ELR (cell line): Measurements from ENCODE around the gene INTS4.
"Not testable (repeated sequence)": the region's sequence is repeated elsewhere in the genome, so short reads cannot be mapped to it uniquely, and the experiment has no call there.

Experiments
- DNase-seq: peaks from one replicate; pipeline ENCODE4 v3.0.0-alpha.2; 2015; ENCODE audit warnings: low read depth

The INTS4 gene

GRCh38 chr11:77958583-77959177 lies 35.8 kb downstream of the INTS4 start:
- not testable (repeated sequence) for DNase-seq

- peak; percentile 61 for DNase-seq
Observed at GRCh38 chr11:77943296-77943695, 51.2 kb downstream of the INTS4 start.

GRCh38 chr11:77942465-77942864 lies 52.0 kb downstream of the INTS4 start:
- DNase-seq = peak; percentile 17

- DNase-seq = not testable (repeated sequence)
Observed at GRCh38 chr11:77933596-77933995, 60.9 kb downstream of the INTS4 start.

DNA sequence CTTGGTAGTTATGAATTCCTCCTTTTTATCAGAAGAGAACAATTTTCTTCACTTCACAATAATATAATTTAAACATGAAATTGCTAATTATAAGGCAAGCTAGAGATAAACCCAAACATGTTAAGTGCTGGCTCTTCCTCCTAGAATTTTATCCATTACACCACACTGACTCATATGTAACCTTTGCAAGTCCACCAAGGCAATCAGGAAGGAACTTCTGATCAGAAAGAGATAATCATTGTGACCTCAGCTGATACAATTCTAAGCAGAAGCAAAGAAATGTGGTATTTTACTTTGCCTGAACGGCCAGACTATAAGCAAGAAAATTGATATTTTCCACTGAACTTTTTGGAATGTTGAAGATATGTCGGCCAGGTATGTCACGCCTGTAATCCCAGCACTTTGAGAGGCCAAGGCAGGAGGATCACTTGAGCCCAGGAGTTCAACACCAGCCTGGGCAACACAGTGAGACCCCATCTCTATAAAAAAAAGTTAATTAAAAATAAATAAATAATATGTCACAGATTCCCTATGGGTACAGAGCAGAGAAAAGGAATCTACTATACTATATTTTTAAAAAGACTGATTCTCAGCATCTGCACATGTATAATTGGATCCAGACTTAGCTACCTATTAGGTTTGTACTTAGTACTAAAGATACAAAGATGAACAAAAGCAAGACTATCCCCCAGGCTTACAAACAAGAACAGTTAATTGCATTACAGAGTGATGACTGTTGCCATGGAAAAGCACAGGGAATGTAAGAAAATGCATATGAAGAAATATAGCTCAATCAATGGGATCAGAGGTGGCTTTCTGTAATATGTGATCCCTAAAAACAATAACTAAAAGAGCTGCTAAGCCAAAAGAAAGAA lies 63.9 kb downstream of the INTS4 start:
- peak; percentile 69 for DNase-seq

DNA sequence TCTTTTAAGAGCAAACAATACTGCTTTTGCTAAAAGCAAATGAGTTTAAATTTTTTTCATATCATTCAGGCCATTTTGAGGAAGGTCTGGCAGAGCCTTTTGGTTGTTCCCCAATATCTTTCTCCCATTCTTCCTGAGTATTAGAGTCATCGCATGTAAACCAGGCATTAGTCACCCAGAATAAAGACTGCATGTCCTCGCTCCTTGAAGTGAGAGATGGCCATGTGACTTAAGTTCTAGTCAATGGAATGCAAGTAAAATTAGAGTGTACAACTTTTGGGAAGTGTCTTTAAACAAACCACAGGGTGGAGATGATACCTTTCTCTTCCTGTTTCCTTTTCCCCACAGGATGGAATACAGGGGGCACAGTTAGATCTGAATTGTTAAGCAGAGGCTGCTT lies 76.8 kb downstream of the INTS4 start:
- not testable (repeated sequence) for DNase-seq

DNA sequence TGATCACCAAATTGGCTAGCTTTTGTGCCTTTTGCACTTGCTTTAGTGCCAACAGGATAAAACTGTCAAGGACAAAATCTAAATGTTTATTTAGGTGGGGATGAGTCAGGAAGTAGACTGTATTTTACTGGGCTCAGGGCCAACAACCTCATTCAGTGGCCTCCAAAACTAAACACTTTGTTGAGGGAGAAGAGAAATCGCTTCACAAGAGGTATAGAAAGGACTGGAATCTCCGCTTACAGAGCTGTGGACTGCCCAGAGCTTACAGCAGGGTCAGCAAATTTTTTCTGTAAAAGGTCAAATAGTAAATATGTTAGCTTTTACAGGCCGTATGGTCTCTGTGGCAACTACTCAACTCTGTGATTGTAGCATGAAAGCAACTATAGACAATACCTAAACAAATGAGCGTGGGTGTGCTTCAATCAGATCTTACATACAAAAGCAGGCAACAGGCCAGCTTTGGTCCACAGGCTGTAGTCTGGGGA lies 80.1 kb downstream of the INTS4 start:
- DNase-seq = peak; percentile 86

DNA sequence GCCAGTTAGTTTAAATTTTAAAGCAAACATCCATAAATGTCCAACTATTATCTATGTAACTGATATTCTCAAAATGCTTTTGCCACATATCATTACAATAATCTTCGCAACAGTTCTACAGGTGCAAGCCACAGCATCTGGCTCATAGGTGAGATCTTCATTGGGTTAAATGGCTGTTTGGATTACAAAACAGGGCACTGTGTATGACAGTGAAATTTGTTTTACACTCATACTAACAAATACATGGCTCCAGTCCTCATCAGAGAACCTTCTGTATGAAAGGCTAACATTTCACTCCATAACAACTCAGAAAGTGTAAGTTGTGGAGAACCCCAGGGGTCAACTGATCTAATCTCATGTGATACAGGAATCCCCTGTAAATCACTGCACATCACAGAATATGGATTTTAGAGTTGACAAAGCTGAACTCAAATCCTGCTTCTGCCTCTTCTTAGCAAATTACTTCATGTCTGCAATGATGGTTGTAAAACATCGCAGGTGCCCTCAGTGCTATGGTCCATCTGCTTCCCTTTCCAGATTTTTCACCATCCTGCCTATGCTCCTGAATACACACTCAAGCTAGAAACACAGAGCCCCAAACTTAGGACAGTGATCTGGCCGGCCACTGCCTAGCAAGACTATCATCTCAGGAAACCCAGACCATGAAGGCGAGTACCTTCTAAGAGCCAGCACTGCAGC lies 80.7 kb downstream of the INTS4 start:
- peak; percentile 5 for DNase-seq

DNA sequence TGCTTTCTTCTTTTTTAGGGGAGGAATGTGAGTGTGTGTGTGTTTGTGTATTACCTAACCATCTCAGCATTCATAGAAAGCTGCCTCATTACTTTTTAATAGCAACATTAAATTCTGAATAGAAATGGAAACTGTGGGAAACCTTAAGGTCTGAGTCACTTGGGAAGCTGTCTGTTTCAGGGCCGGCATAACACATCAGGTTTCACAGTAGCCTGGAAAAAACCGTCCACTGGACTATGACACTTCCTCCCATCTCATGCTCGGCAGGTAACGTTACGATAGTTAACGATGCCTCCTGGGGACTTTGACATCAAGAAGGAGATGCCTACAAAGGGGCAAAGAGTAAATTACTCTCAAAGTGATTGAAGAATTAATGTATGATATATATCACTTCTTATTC lies 83.6 kb downstream of the INTS4 start:
- DNase-seq = peak; percentile 15

GRCh38 chr11:77909277-77909676 lies 85.2 kb downstream of the INTS4 start:
- DNase-seq = no peak

DNA sequence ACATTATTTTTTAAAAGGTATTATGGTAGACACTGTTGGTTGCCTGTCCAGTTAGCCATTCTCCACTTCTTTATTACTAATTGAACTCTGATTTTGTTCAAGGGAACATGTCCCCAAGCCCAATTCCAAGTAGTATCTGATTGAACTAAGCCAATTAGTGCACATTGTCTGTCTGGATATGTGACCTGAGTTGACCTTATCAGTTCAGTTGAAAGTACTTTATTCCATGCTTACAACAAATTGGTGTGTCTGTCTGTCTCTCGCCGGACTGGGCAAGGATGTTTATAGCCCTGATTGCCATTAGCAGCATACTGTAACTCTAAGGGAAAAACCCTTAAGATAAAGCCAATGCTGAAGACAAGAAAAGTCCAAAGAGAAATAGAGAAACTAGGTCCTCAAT lies 85.6 kb downstream of the INTS4 start:
- DNase-seq = no peak

DNA sequence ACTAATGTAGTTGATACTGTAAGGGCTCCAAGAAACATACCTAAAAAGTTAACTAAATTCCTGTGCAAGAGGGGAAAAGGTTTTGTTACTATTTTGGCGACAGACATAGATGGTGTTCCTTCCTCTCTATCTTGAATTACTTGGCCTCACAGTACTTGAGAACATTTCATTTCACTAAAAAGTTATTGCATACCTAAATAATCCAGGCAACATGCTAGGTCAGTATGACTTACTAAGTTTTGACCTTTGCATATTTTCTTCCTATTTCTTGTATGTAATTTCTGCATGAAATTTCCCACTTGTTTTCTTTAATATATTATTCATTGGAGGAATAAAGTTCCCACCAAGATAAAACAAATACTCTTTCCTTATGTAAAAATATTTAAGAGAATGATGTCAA lies 99.5 kb downstream of the INTS4 start:
- not testable (repeated sequence) for DNase-seq

- not testable (repeated sequence) for DNase-seq
Observed at GRCh38 chr11:77891703-77892102, 102.8 kb downstream of the INTS4 start.

DNA sequence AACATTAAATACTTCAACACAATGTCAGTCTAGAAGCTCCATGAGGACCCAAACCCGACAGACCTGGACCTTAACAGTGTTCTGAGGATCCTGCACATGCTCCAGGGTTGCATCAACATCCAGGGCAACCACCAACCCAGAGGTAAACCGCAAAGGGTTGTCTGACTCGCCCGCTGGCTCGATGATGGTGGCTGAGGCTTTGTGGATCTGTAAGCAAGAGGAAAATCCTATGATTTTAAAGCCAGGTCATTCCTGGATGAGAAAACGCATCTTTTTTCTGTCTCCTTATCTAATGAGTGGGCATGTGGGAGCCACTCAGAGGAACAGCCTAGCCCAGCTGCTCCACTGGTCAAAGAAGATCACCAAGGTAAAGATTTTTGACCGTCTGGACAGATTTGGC lies 103.2 kb downstream of the INTS4 start:
- peak; percentile 30 for DNase-seq

- DNase-seq = peak; percentile 16
Observed at GRCh38 chr11:77890619-77891056, 103.8 kb downstream of the INTS4 start.

DNA sequence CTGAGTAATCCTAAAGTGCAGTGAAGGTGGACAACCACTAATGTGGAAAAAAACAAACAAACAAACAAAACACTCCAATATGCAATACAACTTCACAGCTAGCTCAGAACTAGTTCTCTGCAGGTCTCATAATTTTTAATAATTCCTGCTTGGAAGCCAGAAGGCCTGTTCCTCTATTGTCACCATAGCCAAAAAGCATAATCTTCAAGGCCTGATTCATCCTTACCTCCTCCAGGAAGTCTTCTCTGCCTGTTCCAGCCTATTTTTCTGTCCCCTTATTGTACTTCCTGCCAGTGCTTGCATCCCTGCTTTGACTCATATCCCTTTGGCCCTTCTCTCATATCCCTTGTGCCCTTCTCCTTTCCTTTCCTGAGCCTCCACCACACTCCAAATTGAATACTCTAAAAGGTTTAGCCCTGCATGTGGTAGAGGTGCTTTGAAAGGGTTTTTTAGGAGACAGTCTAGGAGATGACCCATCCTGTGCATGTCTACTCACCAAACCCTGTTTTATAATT lies 104.3 kb downstream of the INTS4 start:
- peak; percentile 19 for DNase-seq

GRCh38 chr11:77889045-77889444 lies 105.4 kb downstream of the INTS4 start:
- DNase-seq = not testable (repeated sequence)

- no peak for DNase-seq
Observed at GRCh38 chr11:77886401-77886800, 108.1 kb downstream of the INTS4 start.

DNA sequence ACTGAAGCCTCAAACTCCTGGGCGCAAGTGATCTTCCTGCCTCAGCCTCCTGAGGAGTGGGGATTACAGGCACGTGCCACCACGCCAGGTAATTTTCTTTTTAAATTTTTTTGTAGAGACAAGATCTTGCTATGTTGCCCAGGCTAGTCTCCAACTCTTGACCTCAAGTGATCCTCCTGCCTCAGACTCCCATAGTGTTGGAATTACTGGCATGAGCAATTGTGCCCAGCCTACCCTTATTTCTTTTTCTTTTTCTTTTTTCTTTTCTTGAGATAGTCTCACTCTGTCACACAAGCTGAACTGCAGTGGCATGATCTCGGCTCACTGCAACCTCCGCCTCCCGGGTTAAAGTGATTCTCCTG lies 109.7 kb downstream of the INTS4 start:
- no peak for DNase-seq

DNA sequence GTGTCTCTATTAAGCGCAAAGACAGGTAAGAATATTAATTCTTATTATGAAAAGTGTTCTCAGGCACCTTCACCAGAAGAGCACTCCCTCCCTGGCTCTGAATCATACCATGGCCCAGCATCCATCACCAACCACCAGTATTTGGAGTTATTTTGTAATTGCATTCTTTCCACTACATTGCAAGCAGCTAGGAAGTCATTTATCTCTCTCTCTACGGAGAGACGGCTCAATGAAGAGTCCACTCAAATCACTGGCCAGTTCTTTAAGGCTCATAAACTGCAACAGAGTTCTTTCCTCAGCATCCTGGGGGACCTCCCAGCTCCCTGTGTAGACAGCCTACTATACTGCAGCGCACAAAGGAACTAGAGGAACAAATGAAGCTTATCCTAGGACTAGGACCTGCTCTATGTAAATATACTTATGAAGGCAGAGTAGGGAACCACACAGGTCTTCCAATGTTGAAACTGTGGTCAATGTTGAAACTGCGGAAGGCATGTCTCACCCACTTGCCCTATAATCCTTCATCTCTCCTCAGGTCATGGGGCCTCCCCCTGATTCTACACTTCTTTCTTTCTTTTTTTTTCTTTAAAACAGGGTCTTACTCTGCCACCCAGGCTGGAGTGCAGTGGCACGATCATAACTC lies 110.2 kb downstream of the INTS4 start:
- no peak for DNase-seq

DNA sequence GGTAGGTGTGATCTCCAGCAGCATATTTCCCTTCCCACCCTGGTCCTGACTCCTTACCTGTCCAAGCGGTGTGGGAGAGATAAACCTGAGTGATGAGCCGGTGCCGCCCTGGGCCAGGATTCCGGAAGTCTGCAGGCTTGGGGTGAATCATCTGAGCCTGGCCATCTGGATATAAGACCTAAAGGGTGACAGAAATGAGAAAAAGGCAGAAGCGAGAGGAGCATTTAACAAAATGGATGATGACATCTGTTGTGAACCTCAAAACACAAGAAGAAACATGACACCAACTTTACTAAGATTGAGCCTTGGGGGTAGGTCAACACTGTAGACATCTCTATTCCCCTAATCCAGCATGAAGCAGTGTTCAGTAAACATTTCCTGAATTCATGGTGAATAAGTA lies 110.7 kb downstream of the INTS4 start:
- DNase-seq = no peak

DNA sequence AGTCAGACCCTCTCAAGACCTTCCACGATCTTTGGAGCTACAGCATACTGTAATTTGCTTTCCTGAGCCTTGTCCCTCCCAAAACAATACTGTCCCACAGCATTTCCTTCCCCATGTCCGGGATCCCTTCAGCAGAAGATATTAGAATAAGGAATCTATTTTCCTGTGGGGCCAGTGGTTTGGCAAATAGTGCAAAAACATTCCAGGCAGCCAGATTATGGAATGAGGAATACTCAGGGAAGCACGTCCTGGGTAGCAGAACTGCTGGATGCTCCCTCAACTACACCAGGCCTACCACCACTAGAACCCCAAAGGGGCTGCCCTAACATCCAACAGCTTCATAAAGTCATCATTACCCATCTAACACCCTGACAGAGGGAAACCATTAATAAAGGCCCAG lies 112.1 kb downstream of the INTS4 start:
- DNase-seq = no peak
